H1 (cell line): ENCODE data around the gene MAP3K14. TPM values are rescaled to one million over a fixed set of nuclear protein-coding genes. Genes with fewer than 3 reads are reported as not detected.

Experiments used
- CTCF ChIA-PET: fragments of 300-600 bp; sonication (Branson Sonifier 250); formaldehyde crosslinking; loops from one replicate; lab custom pipeline; 2021; ENCODE audit not compliant: partially characterized antibody; lab: Charles Lee
- POLR2A ChIA-PET: fragments of 300-600 bp; sonication (Branson Sonifier 250); formaldehyde crosslinking; loops from one replicate; lab custom pipeline; 2021; ENCODE audit warnings: inconsistent platforms; ENCODE audit not compliant: partially characterized antibody; lab: Charles Lee
- DNase-seq, 2 experiments: peaks; one replicate each; pipeline versions ENCODE4 v3.0.0 to v3.0.0-alpha.2; 2010 to 2022; ENCODE audit warnings: low spot score in 2 of 2, low read depth in 1 of 2, mixed read lengths in 1 of 2
- FAIRE-seq: peaks from 2 replicates; lab custom pipeline; 2011; peaks lifted over from hg19 to GRCh38; lab: Jason Lieb, UNC
- H2AFZ ChIP-seq: 2 replicates; pipeline ENCODE4 v1.8.1; 2012; ENCODE audit warnings: low read length, inconsistent platforms
- H2AK5ac ChIP-seq: 2 replicates; pipeline ENCODE4 v1.6.1; 2013; ENCODE audit warnings: low read depth, low read length
- H2BK120ac ChIP-seq: replicated peaks from 2 replicates; pipeline ENCODE3; 2013; ENCODE audit warnings: low read depth, low read length, inconsistent platforms
- H2BK12ac ChIP-seq: 2 replicates; pipeline ENCODE4 v1.6.1; 2013; ENCODE audit warnings: low read depth, low read length
- H2BK15ac ChIP-seq: 2 replicates; pipeline ENCODE4 v1.6.1; 2013; ENCODE audit warnings: low read length
- H2BK20ac ChIP-seq: 2 replicates; pipeline ENCODE4 v1.6.1; 2013; ENCODE audit warnings: low read length
- H2BK5ac ChIP-seq: 2 replicates; pipeline ENCODE4 v1.6.1; 2013; ENCODE audit warnings: low read depth, low read length
- H3K14ac ChIP-seq: 2 replicates; pipeline ENCODE4 v1.6.1; 2013; ENCODE audit warnings: inconsistent platforms; ENCODE audit not compliant: insufficient read length
- H3K18ac ChIP-seq: 2 replicates; pipeline ENCODE4 v1.6.1; 2013; ENCODE audit warnings: low read length; ENCODE audit errors: extremely low read depth
- H3K23ac ChIP-seq: 2 replicates; pipeline ENCODE4 v1.6.1; 2013; ENCODE audit warnings: inconsistent platforms; ENCODE audit not compliant: insufficient read length
- H3K23me2 ChIP-seq: 2 replicates; pipeline ENCODE4 v1.6.1; 2013; ENCODE audit warnings: low read depth, low read length
- H3K27ac ChIP-seq: 2 replicates; pipeline ENCODE4 v1.6.1; 2011; ENCODE audit warnings: low read depth, low read length, inconsistent platforms
- H3K27me3 ChIP-seq, 4 experiments: replicated peaks in 1 of 4; 1 replicate in 1 of 4; 2 replicates in 3 of 4; pipeline versions ENCODE4 v1.6.1 to v1.8.1; 2011 to 2013; ENCODE audit warnings: low read length in 3 of 4, mild to moderate bottlenecking in 3 of 4, inconsistent platforms in 2 of 4, mixed read lengths in 2 of 4, moderate library complexity in 1 of 4; ENCODE audit not compliant: control insufficient read depth in 3 of 4, insufficient read depth in 3 of 4; ENCODE audit errors: extremely low read depth in 1 of 4
- H3K36me3 ChIP-seq, 4 experiments: 2 replicates each; pipeline versions ENCODE4 v1.6.1 to v1.8.1; 2011 to 2013; ENCODE audit warnings: mild to moderate bottlenecking in 4 of 4, low read length in 3 of 4, moderate library complexity in 2 of 4, control low read depth in 1 of 4, inconsistent platforms in 1 of 4; ENCODE audit not compliant: insufficient read depth in 4 of 4, control insufficient read depth in 2 of 4
- H3K4ac ChIP-seq: replicated peaks from 2 replicates; pipeline ENCODE3; 2013; ENCODE audit warnings: low read length, low read depth, mixed read lengths, inconsistent platforms; ENCODE audit not compliant: insufficient read length
- H3K4me1 ChIP-seq, 4 experiments: replicated peaks in 1 of 4; 1 replicate in 1 of 4; 2 replicates in 3 of 4; pipeline versions ENCODE4 v1.6.1 to v1.8.1; 2011 to 2013; ENCODE audit warnings: low read length in 3 of 4, inconsistent platforms in 2 of 4, mixed read lengths in 1 of 4; ENCODE audit not compliant: insufficient read depth in 4 of 4, control insufficient read depth in 3 of 4
- H3K4me2 ChIP-seq, 2 experiments: 2 replicates each; pipeline versions ENCODE4 v1.6.1 to v1.8.1; 2011 to 2013; ENCODE audit warnings: low read depth in 2 of 2, low read length in 2 of 2, control low read depth in 1 of 2, inconsistent platforms in 1 of 2, mild to moderate bottlenecking in 1 of 2; ENCODE audit not compliant: insufficient read depth in 1 of 2
- H3K4me3 ChIP-seq, 4 experiments: fragments of 200-600, 300-600 bp in 1 of 4; sonication (generic), shearing (Covaris generic), sonication (Bioruptor Twin) in 1 of 4; 2 replicates each; pipeline versions ENCODE4 v1.5.1 to v1.8.1; 2011 to 2016; ENCODE audit warnings: low read length in 4 of 4, low read depth in 3 of 4, control low read depth in 2 of 4, inconsistent platforms in 2 of 4, mild to moderate bottlenecking in 2 of 4, mixed read lengths in 1 of 4, moderate library complexity in 1 of 4; ENCODE audit not compliant: insufficient read depth in 2 of 4; ENCODE audit errors: extremely low read depth in 1 of 4
- H3K56ac ChIP-seq: replicated peaks from 2 replicates; pipeline ENCODE3; 2013; ENCODE audit warnings: low read depth, mild to moderate bottlenecking, mixed read lengths, low read length, inconsistent platforms; ENCODE audit not compliant: insufficient read length
- H3K79me1 ChIP-seq: 2 replicates; pipeline ENCODE4 v1.6.1; 2013; ENCODE audit warnings: low read depth, low read length, control low read depth
- H3K79me2 ChIP-seq, 2 experiments: 2 replicates each; pipeline versions ENCODE4 v1.6.1 to v1.8.1; 2012 to 2013; ENCODE audit warnings: low read length in 2 of 2, mild to moderate bottlenecking in 2 of 2, inconsistent platforms in 1 of 2; ENCODE audit not compliant: insufficient read depth in 2 of 2, control insufficient read depth in 1 of 2
- H3K9ac ChIP-seq, 4 experiments: replicated peaks in 1 of 4; 1 replicate in 1 of 4; 2 replicates in 3 of 4; pipeline versions ENCODE4 v1.6.1 to v1.8.1; 2011 to 2013; ENCODE audit warnings: low read depth in 3 of 4, low read length in 3 of 4, control low read depth in 2 of 4, mild to moderate bottlenecking in 2 of 4, moderate library complexity in 2 of 4, inconsistent platforms in 1 of 4; ENCODE audit errors: extremely low read depth in 1 of 4
- H3K9me3 ChIP-seq, 2 experiments: 2 replicates each; pipeline versions ENCODE4 v1.6.1 to v1.8.1; 2012 to 2013; ENCODE audit warnings: mild to moderate bottlenecking in 2 of 2, moderate library complexity in 2 of 2, control low read depth in 1 of 2, inconsistent platforms in 1 of 2, low read depth in 1 of 2, low read length in 1 of 2, mixed read lengths in 1 of 2; ENCODE audit not compliant: insufficient read depth in 2 of 2
- H4K20me1 ChIP-seq, 2 experiments: replicated peaks in 1 of 2; 2 replicates each; pipeline versions ENCODE3 to v1.8.1; 2011 to 2013; ENCODE audit warnings: inconsistent platforms in 2 of 2, low read length in 2 of 2, mild to moderate bottlenecking in 1 of 2; ENCODE audit not compliant: insufficient read depth in 2 of 2, control insufficient read depth in 1 of 2
- H4K5ac ChIP-seq: 2 replicates; pipeline ENCODE4 v1.6.1; 2013; ENCODE audit warnings: low read length, low read depth, mixed read lengths, inconsistent platforms; ENCODE audit not compliant: insufficient read length
- H4K8ac ChIP-seq: 2 replicates; pipeline ENCODE4 v1.8.0; 2013; ENCODE audit warnings: mild to moderate bottlenecking, moderate library complexity, low read length, inconsistent platforms; ENCODE audit not compliant: insufficient read depth; ENCODE audit errors: extremely low read depth
- H4K91ac ChIP-seq: replicated peaks from 2 replicates; pipeline ENCODE3; 2013; ENCODE audit warnings: low read length, mixed read lengths, inconsistent platforms; ENCODE audit not compliant: insufficient read length
- ASH2L ChIP-seq: fragments of 200-600, 300-600 bp; sonication (generic); IDR thresholded peaks from one replicate; pipeline ENCODE4 v1.7.1; 2017; ENCODE audit warnings: low read length
- CHD2 ChIP-seq: IDR thresholded peaks from 2 replicates; pipeline ENCODE4 v1.6.1; 2012; ENCODE audit warnings: low read length, improper control_type of control experiment
- EZH2 ChIP-seq: fragments of 200-600 bp; sonication (generic); IDR thresholded peaks from 2 replicates; pipeline ENCODE4 v1.7.1; 2012; ENCODE audit warnings: low read depth, mild to moderate bottlenecking, moderate library complexity, low read length, inconsistent platforms; ENCODE audit not compliant: severe bottlenecking
- KDM4A ChIP-seq: IDR thresholded peaks from one replicate; pipeline ENCODE4 v1.7.1; 2012; ENCODE audit warnings: low read depth, mild to moderate bottlenecking, moderate library complexity, low read length, inconsistent platforms; ENCODE audit not compliant: severe bottlenecking
- POLR2A ChIP-seq, 2 experiments: IDR thresholded peaks; 1 replicate in 1 of 2; 2 replicates in 1 of 2; pipeline ENCODE4 v1.6.1; 2011; ENCODE audit warnings: low read depth in 2 of 2, low read length in 2 of 2, mild to moderate bottlenecking in 2 of 2; ENCODE audit errors: control extremely low read depth in 1 of 2
- TAF1 ChIP-seq: IDR thresholded peaks from 2 replicates; pipeline ENCODE4 v1.6.1; 2011; ENCODE audit warnings: mild to moderate bottlenecking, low read depth, low read length
- TAF7 ChIP-seq: optimal IDR thresholded peaks from 2 replicates; pipeline ENCODE3; 2011; ENCODE audit warnings: low read depth, mild to moderate bottlenecking, inconsistent platforms, low read length, moderate library complexity, borderline replicate concordance
- WGBS, 2 experiments: shearing (Covaris generic) in 1 of 2; methylation state at CpG; one replicate each; pipeline versions ENCODE4 v1.1.6 to v1.1.7; 2013 to 2015; ENCODE audit warnings: low lambda C conversion rate in 2 of 2, mixed read lengths in 2 of 2, inconsistent platforms in 1 of 2, low coverage in 1 of 2, missing lambda C conversion rate in 1 of 2; ENCODE audit not compliant: insufficient replicate concordance in 2 of 2, insufficient coverage in 1 of 2, insufficient read length in 1 of 2; ENCODE audit errors: extremely low coverage in 1 of 2, missing lambda C conversion rate in 1 of 2; 5-methylcytosine and 5-hydroxymethylcytosine counted together
- polyA plus RNA-seq, 7 experiments: library from polyadenylated mRNA; depleted of rRNA in 3 of 7; stranded (reverse) in 5 of 7; unstranded in 2 of 7; fragments of >200 nt in 5 of 7; fragments of 200-250 nt in 2 of 7; gene quantifications; 1 replicate in 5 of 7; 2 replicates in 1 of 7; 4 replicates in 1 of 7; pipeline versions ENCODE4 v1.2.1 to v1.2.3, GENCODE V29; 2011 to 2013; ENCODE audit warnings: missing spikeins in 2 of 7, mixed read lengths in 2 of 7
- total RNA-seq: library from RNA; stranded (reverse); fragmentation: NEBNext Ultra II Directional; extraction: Animal tissue kit (Norgen Biotek cat#: 25700); gene quantifications from 2 replicates; pipeline ENCODE4 v1.2.1, GENCODE V29; 2021
- TF ChIP-seq, protein P1 (sequence below): IDR thresholded peaks from 2 replicates; pipeline ENCODE4 v1.6.1; 2011; ENCODE audit warnings: low read length, improper control_type of control experiment

MAP3K14 gene
- total and polyA plus RNA-seq, 2 of the 8 experiments (the other 6 are each of a cell fraction or from before 2014, with no cell fraction given) = 5.2 to 6.1 TPM

DNA sequence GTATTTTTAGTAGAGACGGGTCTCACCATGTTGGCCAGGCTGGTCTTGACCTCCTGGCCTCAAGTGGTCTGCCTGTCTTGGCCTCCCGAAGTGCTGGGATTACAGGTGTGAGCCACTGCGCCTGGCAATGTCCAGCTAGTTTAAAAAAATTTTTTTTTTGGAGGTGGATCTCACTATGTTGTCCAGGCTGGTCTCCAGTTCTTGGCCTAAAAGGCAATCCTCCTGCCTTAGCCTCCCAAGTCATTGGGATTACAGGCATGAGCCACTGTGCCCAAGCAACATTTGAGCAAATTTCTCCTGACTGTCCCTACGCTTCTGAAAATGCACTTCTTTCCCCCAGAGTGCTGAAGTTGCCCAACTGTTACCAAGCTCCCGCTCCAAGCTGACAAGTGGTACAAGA is 8.0 kb downstream of the MAP3K14 start:
- Histone ChIP-seq H3K4me1 (peaks cover 0 to 3% (median 2%) of the 10 kb centered on the region in 4 experiments), H3K4ac (no peak overlapping the region), H3K23me2 (no peaks in the 10 kb centered on the region), H3K9ac (no peak overlapping the region), H4K20me1 (peaks cover 1 to 4% of the 10 kb centered on the region in 2 experiments), H2BK12ac (no peak overlapping the region), H3K79me2 (peaks cover 3 to 50% of the 10 kb centered on the region in 2 experiments; a peak in 3 of 4 replicates), H3K18ac (no peak overlapping the region; the same call in 1 of the 2 replicates), H3K56ac (no peak overlapping the region), H3K4me2 (no peak overlapping the region), H3K9me3 (no peaks in the 10 kb centered on the region), H3K36me3 (no peaks in the 10 kb centered on the region), H3K27me3 (no peaks in the 10 kb centered on the region; a peak in 1 of 7 replicates), H3K23ac (no peak overlapping the region), H2BK20ac (no peak overlapping the region), H3K27ac (no peak overlapping the region), H3K79me1 (peaks cover 6% of the 10 kb centered on the region; the same call in 1 of the 2 replicates), H2AK5ac (no peak overlapping the region), H3K14ac (no peak overlapping the region), H2BK5ac (no peak overlapping the region), H4K8ac (no peak overlapping the region), H2BK120ac (no peak overlapping the region), H3K4me3 (no peak overlapping the region), H4K91ac (no peak overlapping the region), H4K5ac (no peak overlapping the region), H2AFZ (no peak overlapping the region), H2BK15ac (no peak overlapping the region)
- DNase-seq (no peak), FAIRE-seq (no peak)
- 90% methylated on average over 5 of the region's 5 CpGs; no CpG with 5 or more reads in 1 of the 2 experiments for WGBS, 2 experiments
- ChIA-PET POLR2A (interaction anchor here (0.6 to 1.0 kb wide), 2 partner anchors 18 to 70 kb away, joined by 3 read pairs; no protein-coding TSS in a partner anchor), CTCF (interaction anchor here (0.9 to 5.3 kb wide), 6 partner anchors 10 to 65 kb away, joined by 4 to 23 read pairs (median 4); no protein-coding TSS in a partner anchor)
- no peak for TF ChIP-seq CHD2
- no peak for TF ChIP-seq EZH2
- TF ChIP-seq, protein P1, sequence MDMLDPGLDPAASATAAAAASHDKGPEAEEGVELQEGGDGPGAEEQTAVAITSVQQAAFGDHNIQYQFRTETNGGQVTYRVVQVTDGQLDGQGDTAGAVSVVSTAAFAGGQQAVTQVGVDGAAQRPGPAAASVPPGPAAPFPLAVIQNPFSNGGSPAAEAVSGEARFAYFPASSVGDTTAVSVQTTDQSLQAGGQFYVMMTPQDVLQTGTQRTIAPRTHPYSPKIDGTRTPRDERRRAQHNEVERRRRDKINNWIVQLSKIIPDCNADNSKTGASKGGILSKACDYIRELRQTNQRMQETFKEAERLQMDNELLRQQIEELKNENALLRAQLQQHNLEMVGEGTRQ = no peak
- TF ChIP-seq POLR2A (IDR thresholded peaks at IDR 0.05; ENCODE audit: control extremely low read depth in 1 of 2, low read depth in 2 of 2, low read length in 2 of 2) = no peak
- no peak for TF ChIP-seq ASH2L
- no peak for TF ChIP-seq KDM4A
- no peak for TF ChIP-seq TAF1
- no peak for TF ChIP-seq TAF7
